HG03575 (cell line): ENCODE data around the gene PHYKPL.
A peak's percentile ranks its signal among the peaks of the same experiment; 100 is the strongest.

ENCODE experiments used
- ATAC-seq: cut with Tn5 transposase; IDR thresholded peaks from one replicate; pipeline ENCODE4 v1.9.1; 2021; ENCODE audit not compliant: unreplicated experiment, insufficient number of reproducible peaks, low FRiP score; ENCODE audit errors: extremely low read depth

The PHYKPL gene

DNA sequence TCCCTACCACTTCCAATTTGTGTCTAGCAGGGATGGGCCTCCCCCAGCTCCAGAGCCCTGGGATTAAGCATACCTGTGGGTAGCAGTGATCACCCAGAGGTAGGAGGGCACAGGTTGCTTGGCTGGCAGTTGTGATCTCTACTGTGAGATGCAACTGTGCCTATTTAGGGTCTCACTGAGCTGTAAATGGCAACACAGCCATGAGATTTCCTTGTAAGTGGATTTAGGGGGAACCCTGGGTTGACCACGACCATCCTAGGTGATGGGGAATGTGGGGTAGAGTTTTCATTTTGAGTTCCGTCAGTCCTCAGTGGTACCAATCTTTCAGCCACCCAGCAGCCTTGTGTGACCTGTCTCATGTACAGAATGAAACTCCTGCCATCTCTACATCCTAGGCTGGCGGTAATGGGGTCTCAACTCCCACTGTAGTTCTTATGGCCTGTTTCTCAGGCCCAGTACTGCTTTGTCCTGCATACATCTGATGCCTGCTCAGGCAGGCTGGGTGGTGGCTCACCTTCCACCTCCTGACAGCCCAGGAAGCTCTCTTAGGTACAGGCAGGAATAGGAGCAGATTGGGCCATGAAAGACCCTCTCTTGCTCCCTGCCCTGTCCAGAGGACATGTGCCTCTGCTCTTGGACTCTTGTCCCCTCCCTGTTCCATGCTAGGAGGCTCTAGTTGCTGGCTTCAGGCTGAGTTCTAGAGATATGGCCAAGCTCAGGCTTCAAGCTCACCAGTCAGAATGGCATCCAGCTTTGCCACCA is 20.2 kb downstream of the PHYKPL start:
- ATAC-seq = no peak

DNA sequence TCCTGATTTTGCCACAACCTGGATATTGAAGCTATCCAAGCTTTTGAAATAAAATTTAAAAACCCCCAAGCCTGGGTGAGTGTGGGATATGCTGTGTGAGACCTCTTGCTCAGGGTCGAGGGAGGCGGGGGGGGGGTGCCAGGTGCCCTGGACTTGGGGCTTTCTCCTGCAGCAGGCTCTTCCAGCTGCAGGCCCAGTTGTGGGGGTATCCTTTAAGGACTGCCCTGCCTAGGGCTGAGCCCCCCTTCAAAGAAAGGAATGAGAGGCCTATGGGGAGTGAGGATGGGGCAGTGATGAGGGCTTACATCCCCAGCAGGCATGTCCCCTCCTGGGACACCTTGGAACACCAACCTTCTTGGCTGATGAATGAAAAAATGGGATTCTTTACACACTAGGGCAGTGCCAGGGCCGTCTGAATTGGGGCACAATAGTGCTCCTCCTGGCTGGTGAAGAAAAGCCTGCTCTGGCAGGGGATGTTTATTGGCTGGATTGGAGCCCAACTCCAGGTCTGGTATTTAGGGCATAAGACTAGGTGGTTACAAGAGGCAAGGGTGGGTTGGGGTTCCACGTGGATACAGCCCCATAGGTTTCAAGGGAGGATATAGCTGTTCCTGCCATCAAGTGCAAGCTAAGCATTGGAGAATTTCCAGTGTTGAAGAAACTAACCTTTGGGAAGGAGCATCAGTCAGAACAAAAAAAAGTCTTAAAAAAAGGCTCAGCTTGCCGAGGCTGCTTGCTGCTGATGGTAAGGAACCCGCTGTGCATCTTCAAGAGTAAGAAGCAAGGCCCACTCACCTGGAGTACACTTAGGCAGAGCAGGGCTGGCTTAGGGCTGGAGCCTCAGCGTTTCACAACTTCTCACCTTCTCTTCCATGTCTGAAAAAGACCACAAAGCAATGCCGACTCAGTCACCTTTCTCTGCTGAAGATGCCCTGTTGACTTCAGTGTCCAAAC is 21.2 kb downstream of the PHYKPL start:
- ATAC-seq = no peak

DNA sequence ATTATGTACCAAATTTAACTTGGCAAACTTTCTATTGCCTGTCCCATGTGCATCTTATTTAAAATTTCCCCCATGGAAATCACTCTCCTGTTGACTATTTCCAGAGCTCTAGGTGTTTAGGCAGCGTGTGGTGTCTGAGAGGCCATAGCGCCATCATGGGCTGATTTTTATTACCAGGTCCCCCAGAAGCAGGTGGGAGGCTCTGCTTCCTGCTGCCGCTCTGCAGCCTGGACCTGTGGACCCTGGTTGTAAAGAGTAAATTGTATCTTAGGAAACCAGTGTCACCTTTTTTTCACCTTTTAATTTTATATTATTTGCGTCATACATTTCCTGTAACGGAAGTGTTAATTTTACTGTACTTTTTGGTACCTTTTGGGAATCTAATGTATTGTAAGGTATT is 21.9 kb downstream of the PHYKPL start:
- no peak for ATAC-seq

GRCh38 chr5:178210073-178210535 is 22.5 kb downstream of the PHYKPL start:
- ATAC-seq = no peak

GRCh38 chr5:178209334-178210072 is 23.1 kb downstream of the PHYKPL start:
- ATAC-seq = no peak

DNA sequence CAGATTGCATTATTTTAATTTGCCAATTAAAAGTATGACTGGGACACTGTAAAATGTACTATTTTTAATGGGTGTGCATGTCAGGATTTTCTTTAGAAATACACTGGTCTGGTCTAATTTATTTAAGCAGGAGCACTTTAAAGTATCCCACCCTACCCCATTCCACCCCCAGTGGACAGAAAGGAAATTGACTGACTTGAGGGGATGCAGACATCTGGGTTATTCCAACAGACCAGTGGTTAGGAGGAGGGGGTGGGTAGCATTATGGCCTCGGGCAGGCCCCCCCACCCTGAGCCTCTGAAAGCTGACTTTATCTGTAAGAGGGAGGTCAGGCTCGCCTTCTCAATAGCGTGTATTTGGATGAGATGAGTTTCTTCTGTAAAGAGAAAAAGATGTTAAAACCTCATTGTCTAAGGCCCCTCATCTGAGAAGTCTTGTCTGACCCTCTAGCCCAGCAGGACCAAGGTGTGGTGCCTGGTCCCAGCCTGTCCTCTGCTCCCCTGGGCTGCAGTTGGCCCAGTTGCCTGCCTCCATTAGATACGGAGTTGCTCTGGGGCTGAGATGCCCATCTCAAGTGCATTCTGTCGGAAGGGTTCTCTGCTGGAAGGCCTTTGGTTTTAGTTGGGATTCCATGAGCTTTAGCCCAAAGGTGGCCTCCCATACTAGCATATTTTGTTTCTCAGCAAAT is 23.9 kb downstream of the PHYKPL start:
- ATAC-seq = no peak

DNA sequence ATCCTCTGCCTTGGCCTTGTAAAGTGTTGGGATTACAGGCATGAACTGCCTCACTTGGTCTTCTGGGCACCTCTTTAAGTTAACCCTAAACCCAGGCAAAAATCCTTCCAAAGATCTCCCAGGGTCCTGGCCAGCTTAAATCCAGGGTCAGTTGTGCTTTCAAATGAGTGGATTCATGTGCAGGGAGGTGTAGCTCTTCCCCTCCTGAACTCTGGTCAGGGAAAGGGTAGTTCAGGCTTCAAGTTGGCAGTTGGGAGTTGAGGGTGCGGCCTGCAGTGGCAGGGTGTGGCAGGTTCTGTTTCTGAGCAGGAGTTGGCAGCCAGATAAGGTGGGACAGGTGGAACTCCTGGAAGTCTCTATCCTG is 24.7 kb downstream of the PHYKPL start:
- ATAC-seq = no peak

DNA sequence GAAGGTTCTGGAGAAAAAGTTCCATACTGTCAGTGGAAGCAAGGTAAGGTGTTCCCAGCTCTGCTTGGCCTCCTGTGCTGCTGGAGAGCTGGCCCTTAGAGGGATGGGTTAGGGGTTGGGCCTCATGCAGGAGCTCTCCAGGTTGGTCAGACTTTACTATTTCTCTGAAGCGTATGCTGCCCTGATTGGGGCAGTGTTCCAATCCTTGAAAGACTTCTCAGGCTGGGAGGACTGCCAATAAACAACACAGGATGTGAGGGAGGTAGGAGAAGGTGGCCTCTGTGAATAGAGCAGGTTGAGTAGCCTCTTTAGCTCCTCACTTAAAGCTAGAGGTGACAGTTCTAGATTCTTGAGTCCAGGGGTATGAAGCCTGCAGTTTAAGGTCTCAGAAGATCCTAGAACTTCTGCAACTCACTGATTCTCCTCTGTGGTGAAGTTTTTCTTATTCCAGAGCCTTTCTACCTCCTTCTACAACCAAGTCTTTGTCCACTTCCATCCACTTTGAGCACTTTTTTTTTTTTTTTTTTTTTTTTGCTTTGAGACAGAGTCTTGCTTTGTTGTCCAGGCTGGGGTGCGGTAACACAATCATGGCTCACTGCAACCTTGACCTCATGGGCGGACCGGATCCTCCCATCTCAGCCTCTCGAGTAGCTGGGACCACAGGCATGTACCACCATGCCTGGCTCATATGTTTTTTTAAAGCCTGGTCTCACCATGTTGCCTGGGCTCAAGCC is 25.3 kb downstream of the PHYKPL start:
- no peak for ATAC-seq

DNA sequence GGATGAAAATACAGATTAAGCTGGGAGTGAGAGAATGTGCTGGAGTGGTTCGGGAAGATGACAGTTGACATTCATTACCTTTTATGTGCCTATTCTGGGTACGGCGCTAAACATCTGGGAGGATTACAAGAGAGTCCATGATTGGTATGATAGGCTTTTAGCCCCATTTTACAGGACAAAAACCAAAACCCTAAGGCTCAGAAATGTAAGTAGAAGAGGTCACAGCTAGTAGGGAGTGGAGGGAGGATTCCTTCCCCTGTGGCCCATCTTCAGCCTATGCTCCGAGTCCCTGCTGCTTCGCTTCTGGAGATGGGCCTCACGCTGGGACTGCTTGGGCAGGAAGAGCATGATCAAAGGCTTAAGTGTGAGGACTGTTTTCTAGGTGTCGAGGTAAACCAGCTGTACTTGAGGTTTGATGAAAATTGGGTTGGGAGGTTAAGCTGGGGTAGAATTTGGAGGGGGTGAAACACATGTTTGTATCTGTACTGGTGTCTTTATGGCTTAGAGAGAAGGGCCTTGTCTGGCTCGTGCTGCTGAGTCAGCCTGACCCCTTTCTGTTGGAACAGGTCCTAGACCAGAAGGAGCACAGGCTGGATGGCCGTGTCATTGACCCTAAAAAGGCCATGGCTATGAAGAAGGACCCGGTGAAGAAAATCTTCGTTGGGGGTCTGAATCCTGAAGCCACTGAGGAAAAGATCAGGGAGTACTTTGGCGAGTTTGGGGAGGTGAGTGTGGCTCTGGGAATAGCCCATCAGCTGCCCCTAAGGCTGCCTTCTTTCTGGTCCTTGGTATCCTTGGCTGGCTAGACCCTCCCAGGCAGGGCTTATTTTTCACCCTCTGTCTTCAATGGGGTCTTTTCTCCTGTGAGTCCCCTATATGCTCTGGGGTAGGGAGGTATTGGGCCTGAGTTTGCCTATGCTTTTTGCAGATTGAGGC is 26.2 kb downstream of the PHYKPL start:
- ATAC-seq = no peak

DNA sequence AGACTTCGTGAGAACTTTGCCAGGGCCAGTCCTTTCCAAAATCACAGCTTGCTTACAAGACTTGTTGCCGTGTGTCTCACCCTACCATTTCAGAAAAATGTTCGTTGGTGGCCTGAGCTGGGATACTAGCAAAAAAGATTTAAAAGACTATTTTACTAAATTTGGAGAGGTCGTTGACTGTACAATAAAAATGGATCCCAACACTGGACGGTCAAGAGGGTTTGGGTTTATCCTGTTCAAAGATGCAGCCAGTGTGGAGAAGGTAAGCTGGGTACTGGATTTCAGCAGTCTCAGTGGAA is 26.9 kb downstream of the PHYKPL start:
- ATAC-seq = no peak

DNA sequence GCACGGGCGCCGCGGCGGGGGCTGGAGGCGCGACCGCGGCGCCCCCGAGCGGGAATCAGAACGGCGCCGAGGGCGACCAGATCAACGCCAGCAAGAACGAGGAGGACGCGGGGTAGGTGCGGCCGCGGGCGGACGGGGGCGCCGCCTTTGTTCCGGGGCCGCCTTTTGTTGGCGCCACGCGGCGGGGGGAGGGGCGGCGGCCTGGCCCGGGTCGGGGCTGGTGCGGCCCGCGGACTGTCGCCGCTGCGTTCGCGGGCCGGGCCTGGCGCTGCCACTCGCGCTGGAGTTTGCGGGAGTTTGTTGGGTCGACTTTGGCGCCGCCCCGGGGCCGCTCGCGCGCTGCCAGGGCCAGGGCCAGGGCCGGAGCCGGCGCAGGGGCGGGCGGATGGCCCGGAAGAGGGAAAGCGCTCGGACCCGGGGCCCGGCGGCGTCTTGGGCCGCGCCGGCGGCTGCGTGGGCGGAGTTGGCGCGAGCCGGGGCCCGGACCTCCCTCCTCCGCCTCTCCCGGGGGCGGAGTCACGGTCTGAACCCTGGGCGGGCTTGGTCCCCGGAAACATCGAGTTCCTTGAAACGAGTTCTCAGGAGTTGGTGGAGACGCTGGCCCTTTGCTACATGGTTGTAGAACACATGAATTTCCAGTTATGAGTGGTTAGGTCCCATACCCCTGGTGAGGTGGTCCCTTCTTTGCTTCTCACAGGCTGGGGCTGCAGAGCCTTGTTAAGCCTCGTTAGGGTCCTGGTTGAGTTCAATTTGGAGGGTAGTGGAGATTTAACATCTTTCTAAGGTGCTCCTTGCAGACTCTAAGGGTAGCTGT is 27.5 kb downstream of the PHYKPL start:
- ATAC-seq = no peak

DNA sequence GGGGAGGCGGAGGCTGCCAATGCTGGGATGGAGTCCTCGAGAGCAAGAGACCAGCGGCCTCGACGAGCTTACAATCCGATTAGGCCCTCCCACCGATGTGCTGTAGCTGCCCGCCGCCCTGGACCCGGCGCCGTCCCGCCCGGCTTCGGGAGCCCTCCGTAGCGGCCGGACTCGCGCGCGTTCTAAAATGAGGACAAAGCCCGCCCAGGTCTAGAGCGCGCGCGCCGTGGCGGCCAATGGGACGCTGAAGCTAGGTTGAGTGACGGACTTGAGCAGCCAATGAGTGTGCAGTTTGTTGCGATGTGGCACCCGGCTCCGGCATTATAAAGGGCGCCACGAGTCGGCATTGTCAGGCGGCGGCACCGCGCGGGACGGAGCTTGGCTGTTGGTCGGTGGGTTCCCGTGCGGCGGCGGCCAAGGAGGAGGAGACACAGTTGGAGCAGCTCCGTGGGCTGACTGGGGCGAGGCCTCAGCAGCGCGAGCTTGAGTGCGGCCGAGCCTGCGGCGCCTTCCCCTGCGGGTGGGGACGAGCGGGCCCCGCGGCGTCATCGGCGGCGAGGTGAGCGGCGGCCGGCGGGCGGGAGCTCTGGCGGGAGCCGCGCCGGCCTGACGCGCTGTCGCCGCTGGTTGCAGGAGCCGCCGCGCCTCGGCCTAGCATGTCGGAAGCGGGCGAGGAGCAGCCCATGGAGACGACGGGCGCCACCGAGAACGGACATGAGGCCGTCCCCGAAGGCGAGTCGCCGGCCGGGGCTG is 28.2 kb downstream of the PHYKPL start, which contains the start of gene HNRNPAB:
TSS of gene HNRNPAB (plus strand) at position 352 of the 753 bp plus-strand sequence. CDS start at position 657, 305 bp downstream.
- ATAC-seq = peak; percentile 63

DNA sequence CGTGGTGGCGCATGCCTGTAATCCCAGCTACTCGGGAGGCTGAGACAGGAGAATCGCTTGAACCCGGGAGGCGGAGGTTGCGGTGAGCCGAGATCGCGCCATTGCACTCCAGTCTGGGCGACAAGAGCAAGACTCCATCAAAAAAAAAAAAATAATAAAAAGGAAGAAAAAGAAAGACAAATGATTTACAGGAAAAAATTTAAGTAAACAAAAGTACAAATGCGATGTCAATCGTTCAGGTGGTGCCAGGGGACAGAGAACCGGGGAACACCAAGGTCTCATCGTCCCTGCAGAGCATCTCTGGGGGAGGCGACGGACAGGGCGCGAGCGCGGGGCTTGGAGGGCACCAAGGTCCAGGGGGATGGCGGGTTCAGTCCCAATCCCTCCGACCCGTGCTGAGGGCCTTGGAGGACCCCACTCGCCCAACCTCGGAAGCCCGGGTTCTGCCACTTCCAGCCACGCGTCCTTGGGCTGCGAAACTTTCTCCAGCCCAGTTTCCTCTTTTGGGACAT is 28.9 kb downstream of the PHYKPL start:
- no peak for ATAC-seq

- no peak for ATAC-seq
These were observed 30.1 kb downstream of the PHYKPL start for GRCh38 chr5:178202541-178202940.

- no peak for ATAC-seq
These were observed 30.7 kb downstream of the PHYKPL start for GRCh38 chr5:178201927-178202235.
